Globus pallidus (tissue), 1 donor: Measurements from ENCODE around the gene LPP.

Experiments used
- DNase-seq: peaks from one replicate; pipeline ENCODE4 v3.0.0-alpha.2; 2015; ENCODE audit warnings: low spot score

LPP gene

GRCh38 chr3:188360364-188360881 is 206.5 kb downstream of the LPP start:
- no peak for DNase-seq

DNA sequence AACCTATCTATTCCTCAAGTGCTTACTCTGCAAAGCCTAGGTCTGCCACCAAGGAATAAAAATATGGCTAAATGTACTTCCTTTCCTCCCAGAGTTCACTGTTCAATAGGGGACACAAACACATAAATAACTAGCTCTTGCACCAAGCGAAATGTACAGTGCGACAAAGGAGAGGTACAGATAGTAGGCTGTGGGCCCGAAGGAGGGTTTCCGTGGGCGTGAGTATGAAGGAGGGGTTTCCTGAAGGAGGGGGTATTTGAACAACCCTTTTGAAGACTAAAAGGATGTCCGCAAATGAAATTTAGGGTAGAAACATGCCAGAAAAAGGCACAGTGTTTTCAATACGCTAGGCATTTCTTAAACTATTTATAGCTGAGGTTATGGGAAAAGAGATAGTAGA is 207.9 kb downstream of the LPP start:
- no peak for DNase-seq

DNA sequence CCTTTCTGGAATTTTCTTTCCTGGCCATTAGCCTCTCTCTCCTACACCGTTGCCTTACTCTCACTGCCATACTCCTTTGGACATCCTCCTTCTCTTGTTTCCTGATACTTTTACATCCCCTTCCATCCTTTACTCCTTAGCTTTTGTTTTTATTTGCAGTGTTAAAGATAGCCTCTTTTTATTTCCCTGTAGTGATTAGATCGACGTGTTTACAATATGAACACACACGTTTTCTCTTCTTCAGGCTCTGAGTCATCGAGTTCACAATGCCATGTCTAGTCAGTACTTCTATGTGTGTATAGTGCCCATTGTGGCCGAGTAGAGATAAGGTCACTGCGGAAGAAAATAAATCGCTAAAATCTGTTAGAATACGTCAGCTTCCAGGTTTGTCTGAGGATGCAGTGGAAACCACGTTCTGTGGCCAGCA is 208.5 kb downstream of the LPP start:
- no peak for DNase-seq

DNA sequence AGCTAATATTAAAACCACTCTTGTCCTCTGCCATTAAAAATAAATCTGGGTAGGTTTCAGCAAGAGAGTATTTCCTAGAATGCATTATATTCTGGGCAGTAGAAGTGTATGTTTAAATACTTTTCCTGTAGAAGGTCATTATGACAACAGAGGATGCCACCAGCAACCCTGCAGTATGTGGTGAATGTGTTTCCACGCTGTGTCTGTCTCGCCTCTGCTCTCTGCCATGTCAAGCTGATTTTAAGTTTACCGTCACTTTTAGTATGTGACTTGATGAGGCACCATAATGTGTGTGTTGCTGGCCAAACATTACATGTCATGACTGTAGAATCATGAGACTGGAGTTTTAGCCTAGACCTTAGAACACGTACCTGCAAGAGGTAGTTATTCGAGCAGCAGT is 211.2 kb downstream of the LPP start:
- no peak for DNase-seq

- no peak for DNase-seq
Measured at GRCh38 chr3:188365988-188366698, 212.2 kb downstream of the LPP start.

DNA sequence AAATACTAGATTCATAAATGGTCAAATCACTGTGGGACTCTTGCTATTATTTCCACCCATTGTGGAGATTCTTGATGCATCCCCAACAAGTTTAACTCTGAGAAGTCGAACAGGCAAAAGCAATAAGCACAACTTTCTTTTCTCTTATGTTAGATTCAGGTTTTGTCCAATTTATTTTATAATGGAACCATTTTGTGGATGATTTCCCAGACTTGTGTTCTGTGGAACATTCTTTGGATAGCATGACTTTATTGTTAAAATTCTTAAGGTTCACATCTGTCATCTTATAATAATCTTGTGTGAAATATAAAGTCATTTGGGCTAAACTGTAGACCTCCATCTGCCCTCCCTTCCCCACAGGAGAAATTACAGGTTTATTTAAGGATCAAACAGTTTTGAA is 213.7 kb downstream of the LPP start:
- DNase-seq, result no peak

GRCh38 chr3:188369526-188369925 is 215.6 kb downstream of the LPP start:
- DNase-seq, result no peak

DNA sequence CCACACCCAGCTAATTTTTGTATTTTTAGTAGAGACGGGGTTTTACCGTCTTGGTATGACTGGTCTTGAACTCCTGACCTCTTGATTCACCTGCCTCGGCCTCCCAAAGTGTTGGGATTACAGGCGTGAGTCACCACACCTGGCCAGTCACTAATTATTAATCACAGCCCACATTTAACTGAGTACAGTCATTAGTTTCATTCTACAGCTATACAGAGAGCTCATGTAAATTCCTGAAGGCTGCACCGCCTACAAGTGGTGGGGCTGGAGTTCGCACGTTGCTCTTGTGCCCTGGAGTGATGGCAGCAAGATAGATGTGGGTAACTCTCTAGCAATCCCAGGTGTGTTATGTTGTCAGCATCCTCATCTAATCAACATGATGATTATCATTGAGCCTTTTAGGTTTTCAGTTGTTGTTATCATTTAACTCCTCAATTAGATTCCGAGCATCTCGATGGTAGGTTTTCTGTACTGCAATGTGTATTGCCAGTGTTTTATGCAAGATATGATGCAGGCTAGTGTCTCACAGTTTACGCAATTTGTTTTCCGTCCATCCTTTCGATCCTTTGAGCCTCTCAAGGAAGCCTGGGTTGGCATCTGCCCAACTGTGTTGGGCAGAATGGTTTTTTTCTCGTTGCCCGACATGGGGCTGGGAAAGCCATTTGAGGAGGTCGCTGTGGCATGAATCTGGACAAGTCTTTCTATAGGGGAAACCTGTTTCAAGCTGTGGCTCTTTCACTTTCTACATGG is 216.3 kb downstream of the LPP start:
- DNase-seq, result no peak

DNA sequence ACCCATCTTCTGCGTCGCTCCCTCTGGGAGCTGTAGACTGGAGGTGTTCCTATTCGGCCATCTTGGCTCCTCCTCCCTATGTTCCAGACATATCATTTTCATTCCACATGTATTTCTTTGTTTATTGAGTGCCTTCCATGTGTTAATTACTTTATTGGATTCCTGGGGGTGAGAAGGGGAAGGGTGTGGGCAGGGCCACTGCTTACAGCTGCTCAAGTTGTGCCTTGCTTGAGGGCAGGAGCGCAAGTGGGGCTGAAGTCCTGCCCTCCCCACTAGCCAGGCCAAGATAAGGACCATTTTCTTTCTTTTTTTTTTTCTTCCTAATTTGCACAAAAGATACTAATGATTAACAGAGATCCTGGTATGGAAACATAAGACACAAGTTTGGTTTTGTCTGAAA is 224.8 kb downstream of the LPP start:
- DNase-seq, result no peak

DNA sequence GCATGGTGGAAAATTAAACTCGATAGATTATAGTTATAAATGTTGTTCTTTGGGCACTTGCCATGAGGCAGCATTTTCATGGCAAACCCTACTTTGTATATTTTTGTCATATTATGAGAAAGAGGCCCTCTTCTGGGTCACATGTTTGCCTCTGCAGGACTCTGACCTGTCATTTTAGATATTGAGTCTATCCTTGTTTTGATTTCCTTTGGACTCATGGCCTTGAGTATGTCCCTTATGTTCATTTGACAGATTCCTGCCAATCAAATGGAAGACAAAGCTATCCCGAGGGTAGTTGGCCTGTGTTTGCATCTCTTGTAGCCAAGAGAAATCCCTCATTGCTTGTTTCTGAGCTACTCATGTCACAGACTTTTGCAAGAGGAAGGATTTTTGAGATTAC is 226.3 kb downstream of the LPP start:
- DNase-seq, result no peak

- no peak for DNase-seq
Measured at GRCh38 chr3:188380722-188381121, 226.8 kb downstream of the LPP start.

DNA sequence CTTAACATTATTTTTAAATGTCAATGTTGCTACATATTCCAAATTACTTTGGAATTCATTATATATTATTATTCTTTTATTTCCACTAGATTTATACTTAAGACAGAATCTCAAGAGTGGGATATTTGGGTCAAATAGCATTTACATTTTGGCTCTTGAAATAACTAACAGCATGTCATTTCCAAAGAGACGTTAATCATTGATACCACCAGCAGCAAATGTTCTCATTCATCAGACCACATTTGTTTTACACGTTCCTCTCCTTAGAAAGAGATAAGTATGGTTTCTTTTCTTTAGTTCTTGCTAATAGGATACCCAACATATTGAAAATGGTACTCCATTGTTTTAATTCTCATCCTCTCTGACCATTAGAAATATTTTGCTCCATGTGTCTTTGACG is 229.8 kb downstream of the LPP start:
- no peak for DNase-seq

DNA sequence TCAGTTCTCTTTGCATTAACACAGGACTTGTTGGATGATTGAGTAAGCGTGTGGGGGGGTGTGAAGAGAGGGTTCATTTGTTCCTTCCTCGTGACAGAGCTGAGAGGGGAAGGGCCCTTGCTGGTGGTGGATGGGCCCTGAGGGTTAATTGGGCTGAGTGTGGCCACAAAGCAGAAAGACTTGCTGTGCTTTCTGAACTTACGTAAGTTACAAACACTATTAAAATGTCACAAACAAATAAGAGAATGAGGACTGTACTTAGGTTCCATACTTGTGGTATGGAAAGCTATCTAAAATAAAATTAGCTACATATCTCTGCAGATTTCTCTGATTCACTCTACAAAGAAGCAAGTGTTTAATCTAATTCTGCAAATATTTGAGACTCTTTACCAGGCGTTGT is 231.3 kb downstream of the LPP start:
- DNase-seq, result no peak

DNA sequence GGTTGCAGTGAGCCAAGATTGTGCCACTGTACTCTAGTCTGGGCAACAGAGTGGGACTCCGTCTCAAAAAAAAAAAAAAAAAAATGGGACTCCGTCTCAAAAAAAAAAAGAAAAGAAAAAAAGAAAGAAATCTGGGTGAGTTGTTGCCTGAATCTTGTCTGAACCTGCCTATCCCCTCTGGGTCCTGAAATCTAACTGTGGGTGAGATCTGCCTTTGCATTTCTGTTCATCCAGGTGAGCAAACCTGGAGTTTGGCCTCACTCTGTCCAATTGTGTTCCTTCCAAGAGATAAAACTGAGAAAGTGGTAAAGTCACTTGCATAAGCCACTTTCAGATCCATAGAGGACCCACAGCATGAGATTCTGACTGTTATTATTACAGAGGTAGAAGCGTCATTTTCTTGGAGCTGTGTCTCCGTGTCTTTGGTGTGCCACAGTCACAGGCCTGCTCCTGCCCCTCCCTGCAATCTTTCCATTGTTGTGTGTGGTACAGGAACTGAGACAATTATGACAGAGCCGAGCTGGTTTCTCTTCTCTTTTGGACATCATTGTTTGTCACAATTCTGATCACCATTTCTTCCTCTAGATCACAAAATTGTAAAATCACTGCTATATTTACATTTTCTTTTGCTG is 235.9 kb downstream of the LPP start:
- peak; percentile 66 for DNase-seq

DNA sequence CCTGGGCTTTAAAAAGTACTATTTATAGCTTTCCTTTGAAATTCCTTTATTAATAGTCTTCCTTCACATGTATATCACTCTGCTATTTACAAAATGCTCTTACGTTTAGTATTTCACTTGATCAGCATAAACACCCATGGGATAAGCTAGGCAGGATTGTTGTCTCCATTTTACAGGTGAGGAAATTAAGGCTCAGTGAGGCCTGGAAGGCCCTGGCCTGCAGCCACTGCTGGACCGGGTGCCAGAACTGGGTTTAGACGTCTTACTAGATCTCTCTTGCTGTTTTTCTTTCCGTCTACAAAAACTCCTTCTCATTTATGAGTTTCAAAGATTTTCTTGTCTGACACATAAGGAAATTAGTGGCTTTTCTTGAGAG is 236.4 kb downstream of the LPP start:
- no peak for DNase-seq

DNA sequence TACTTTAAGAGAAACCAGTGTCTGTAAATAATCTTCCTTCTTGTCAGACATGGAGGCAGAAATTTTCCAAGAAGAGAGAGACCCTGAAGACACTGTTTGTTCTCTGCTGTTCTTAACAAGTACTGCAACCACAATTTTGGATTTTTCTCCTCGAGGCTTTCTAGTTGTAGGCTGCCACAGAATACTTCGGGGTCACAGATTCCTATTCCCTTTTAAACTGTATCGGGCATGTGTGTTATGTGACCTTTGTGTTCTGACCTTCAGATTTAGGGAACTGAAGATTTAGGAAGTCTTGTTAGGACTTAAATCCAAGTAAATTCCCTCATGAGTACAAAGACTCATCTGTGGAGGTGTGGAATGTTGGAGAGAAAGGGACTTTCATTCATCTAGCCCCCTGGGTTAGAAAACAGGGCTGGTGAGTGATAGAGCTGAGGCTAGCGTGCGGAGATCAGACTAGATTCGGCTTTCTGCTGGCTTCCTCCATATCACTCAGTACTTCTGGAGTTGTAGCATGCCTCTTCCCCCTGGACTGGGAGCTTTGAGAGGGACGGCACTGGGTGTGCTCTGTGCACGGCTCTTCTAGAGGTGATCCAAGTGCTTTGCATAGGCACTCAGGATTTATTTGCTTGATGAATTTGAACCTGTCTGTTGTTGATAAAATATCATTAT is 237.0 kb downstream of the LPP start:
- peak; percentile 10 for DNase-seq

- DNase-seq, result no peak
Measured at GRCh38 chr3:188391592-188391991, 237.6 kb downstream of the LPP start.

GRCh38 chr3:188392076-188392475 is 238.1 kb downstream of the LPP start:
- DNase-seq, result no peak

DNA sequence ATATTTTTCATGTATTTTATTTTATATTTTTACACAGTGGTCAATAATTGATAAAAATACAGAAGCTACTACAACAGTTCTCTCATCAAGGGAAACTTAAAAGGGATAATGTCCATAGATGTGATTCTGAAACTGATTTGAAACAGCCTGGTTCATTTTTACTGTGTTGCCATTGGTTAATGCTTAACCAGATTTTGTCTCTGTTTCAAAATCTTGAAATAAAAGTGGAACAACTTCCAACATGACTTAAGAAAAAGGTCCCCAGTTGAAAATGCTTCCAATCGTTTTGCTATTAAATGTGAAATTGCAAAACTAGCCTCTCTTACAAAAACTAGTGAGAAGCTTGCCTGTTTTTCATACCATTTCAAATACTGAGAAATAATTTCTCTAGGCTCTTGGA is 240.7 kb downstream of the LPP start:
- no peak for DNase-seq

GRCh38 chr3:188396251-188396650 is 242.3 kb downstream of the LPP start:
- DNase-seq, result no peak

DNA sequence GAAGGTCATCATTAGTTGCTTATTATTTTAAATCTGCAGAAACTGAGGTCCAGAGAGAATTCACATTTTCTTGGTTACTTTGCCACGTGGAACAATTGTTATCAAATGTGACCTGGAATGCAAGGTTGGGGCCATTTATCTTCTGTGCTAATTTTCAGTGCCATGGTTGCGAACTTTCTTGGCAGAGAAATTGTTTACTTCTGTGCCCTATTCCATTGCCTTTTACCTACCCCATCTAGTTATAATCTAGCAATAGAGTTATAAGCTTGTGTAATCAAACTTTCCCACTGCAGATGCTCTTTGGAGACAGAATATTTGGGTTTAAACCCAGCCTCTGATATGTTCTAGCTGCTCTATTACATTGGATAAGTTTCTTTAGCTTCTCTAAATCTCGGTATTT is 242.9 kb downstream of the LPP start:
- no peak for DNase-seq
